ENCODE data around the gene WDFY4.

Gene WDFY4

DNA sequence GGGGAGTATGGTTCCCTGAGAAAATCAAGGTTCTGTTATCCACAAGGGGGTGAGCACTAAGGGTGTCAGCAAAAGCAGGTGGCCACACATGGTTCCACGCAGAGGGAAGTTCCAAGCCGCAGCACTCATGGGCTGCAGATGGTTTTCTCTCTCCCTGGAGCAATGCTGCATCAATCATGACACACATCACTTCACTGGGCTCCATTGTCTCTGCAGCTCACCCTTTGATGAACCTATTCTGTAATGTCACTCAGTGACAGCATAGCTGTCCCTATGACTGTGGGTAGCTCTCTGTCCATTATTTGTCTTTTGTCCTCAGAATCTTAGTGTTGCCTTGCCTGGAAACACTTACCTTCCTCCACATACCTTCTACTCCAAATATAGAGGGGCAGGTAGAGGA, 220.2 kb downstream of the WDFY4 start:
- Histone ChIP-seq H2AFZ (ENCODE audit: low read depth) (no peak overlapping the region), H3K9ac (no peak overlapping the region), H3K79me2 (ENCODE audit: insufficient read depth, low read depth) (no peaks in the 10 kb centered on the region), H4K20me1 (ENCODE audit: insufficient read depth) (no peaks in the 10 kb centered on the region), H3K4me1 (ENCODE audit: low read depth, poor library complexity, severe bottlenecking) (no peaks in the 10 kb centered on the region), H3K4me2 (no peak overlapping the region), H3K27me3 (ENCODE audit: insufficient read depth, low read depth) (no peaks in the 10 kb centered on the region), H3K4me3 (IDR thresholded peaks at IDR 0.05; ENCODE audit: insufficient read depth, low read depth, low read length) (no peak overlapping the region), H3K27ac (no peak overlapping the region), H3K36me3 (ENCODE audit: insufficient read depth) (no peaks in the 10 kb centered on the region)
- TF ChIP-seq, protein P1, sequence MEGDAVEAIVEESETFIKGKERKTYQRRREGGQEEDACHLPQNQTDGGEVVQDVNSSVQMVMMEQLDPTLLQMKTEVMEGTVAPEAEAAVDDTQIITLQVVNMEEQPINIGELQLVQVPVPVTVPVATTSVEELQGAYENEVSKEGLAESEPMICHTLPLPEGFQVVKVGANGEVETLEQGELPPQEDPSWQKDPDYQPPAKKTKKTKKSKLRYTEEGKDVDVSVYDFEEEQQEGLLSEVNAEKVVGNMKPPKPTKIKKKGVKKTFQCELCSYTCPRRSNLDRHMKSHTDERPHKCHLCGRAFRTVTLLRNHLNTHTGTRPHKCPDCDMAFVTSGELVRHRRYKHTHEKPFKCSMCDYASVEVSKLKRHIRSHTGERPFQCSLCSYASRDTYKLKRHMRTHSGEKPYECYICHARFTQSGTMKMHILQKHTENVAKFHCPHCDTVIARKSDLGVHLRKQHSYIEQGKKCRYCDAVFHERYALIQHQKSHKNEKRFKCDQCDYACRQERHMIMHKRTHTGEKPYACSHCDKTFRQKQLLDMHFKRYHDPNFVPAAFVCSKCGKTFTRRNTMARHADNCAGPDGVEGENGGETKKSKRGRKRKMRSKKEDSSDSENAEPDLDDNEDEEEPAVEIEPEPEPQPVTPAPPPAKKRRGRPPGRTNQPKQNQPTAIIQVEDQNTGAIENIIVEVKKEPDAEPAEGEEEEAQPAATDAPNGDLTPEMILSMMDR (conservative IDR thresholded peaks at IDR 0.05; ENCODE audit: low read depth, low read length), result no peak

DNA sequence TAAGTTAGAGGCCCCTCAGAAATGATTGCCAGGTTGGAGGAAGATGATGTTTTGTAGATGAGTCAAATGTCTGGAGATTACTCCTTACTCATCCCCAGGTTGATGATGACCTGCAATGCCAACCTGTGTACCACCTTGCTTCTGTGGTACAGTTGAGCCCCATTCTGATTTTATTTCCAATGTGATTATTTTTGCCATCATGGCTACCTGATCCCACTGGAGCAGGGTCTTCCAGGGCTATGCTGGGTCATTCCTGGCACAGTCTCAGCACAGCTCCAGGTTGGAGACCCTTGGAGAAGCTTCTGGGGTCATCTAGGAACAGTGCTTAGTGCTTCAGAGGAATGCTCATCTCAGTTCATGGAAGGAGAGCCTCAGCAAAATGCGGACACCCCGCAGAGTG, 220.6 kb downstream of the WDFY4 start:
- H3K4me2 ChIP-seq, result no peak overlapping the region

GRCh38 chr10:48906841-48907240, 222.2 kb downstream of the WDFY4 start:
- TF ChIP-seq, protein P1 (conservative IDR thresholded peaks at IDR 0.05; ENCODE audit: low read depth, low read length), result no peak
- no peak overlapping the region for H3K4me2 ChIP-seq
- no peak overlapping the region for H3K9ac ChIP-seq
- H3K36me3 ChIP-seq (ENCODE audit: insufficient read depth), result no peaks in the 10 kb centered on the region
- no peaks in the 10 kb centered on the region for H3K27me3 ChIP-seq (ENCODE audit: insufficient read depth, low read depth)
- H2AFZ ChIP-seq (ENCODE audit: low read depth), result no peak overlapping the region
- H4K20me1 ChIP-seq (ENCODE audit: insufficient read depth), result no peaks in the 10 kb centered on the region
- H3K4me1 ChIP-seq (ENCODE audit: low read depth, poor library complexity, severe bottlenecking), result no peaks in the 10 kb centered on the region
- H3K27ac ChIP-seq, result no peak overlapping the region
- no peaks in the 10 kb centered on the region for H3K79me2 ChIP-seq (ENCODE audit: insufficient read depth, low read depth)
- no peak overlapping the region for H3K4me3 ChIP-seq (IDR thresholded peaks at IDR 0.05; ENCODE audit: insufficient read depth, low read depth, low read length)

More for the DNA sequence above, 220.6 kb downstream of the WDFY4 start:
- no peaks in the 10 kb centered on the region for H3K27me3 ChIP-seq (ENCODE audit: insufficient read depth, low read depth)
- TF ChIP-seq, protein P1 (conservative IDR thresholded peaks at IDR 0.05; ENCODE audit: low read depth, low read length), result no peak
- H2AFZ ChIP-seq (ENCODE audit: low read depth), result no peak overlapping the region
- no peaks in the 10 kb centered on the region for H3K79me2 ChIP-seq (ENCODE audit: insufficient read depth, low read depth)
- H3K36me3 ChIP-seq (ENCODE audit: insufficient read depth), result no peaks in the 10 kb centered on the region
- no peak overlapping the region for H3K27ac ChIP-seq
- H3K4me3 ChIP-seq (IDR thresholded peaks at IDR 0.05; ENCODE audit: insufficient read depth, low read depth, low read length), result no peak overlapping the region
- no peaks in the 10 kb centered on the region for H3K4me1 ChIP-seq (ENCODE audit: low read depth, poor library complexity, severe bottlenecking)
- no peak overlapping the region for H3K9ac ChIP-seq
- no peaks in the 10 kb centered on the region for H4K20me1 ChIP-seq (ENCODE audit: insufficient read depth)

GRCh38 chr10:48907730-48908129, 223.1 kb downstream of the WDFY4 start:
- Histone ChIP-seq H3K4me1 (ENCODE audit: low read depth, poor library complexity, severe bottlenecking) (no peaks in the 10 kb centered on the region), H3K36me3 (ENCODE audit: insufficient read depth) (no peaks in the 10 kb centered on the region), H3K4me2 (no peak overlapping the region), H3K4me3 (IDR thresholded peaks at IDR 0.05; ENCODE audit: insufficient read depth, low read depth, low read length) (no peak overlapping the region), H3K27me3 (ENCODE audit: insufficient read depth, low read depth) (no peaks in the 10 kb centered on the region), H3K9ac (no peak overlapping the region), H4K20me1 (ENCODE audit: insufficient read depth) (no peaks in the 10 kb centered on the region), H2AFZ (ENCODE audit: low read depth) (no peak overlapping the region), H3K79me2 (ENCODE audit: insufficient read depth, low read depth) (no peaks in the 10 kb centered on the region), H3K27ac (no peak overlapping the region)
- TF ChIP-seq, protein P1 (conservative IDR thresholded peaks at IDR 0.05; ENCODE audit: low read depth, low read length), result no peak

All from KMS-11 (cell line).